HTERT RPE-1 (cell line): ENCODE data around the gene CLSTN3.
"Not testable (repeated sequence)": the region's sequence is repeated elsewhere in the genome, so short reads cannot be mapped to it uniquely, and the experiment has no call there.

Experiments used
- in situ Hi-C: fragments of 300-500 bp; cut with MboI; formaldehyde crosslinking; loops from 4 replicates; pipeline ENCODE4 v1.14.3; 2020; ENCODE audit warnings: low sequenced_read_pairs

Gene CLSTN3

DNA sequence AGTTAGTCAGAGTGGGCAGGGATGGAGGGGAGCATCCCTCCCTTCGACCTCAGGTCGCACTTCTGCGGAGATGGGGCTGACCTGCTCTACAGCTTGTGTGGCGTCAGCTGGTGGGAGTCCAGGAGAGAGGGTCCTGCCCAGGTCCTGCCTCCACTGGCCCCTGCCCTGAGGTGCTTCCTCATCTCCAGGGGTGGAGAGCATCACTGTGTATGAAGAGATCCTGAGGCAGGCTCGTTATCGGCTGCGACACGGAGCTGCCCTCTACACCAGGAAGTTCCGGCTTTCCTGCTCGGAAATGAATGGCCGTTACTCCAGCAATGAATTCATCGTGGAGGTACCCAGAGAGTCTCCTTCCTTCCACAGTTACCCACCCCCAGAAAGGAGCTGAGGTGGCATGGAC, 20.2 kb downstream of the CLSTN3 start:
- in situ Hi-C loops, result no loop called here

DNA sequence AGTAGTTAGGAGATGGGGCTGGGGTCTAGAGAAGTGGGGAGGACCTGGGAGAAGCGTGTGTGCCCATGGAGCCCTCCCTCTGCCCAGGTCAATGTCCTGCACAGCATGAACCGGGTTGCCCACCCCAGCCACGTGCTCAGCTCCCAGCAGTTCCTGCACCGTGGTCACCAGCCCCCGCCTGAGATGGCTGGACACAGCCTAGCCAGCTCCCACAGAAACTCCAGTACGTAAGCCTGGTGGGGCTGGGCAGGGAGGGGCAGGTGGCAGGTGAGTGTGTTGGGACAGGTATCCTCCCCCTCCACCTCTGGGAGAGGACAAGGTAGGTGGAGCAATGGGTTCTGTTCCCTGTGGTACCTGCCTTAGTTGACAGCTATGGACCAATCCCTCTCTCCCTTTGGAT, 20.7 kb downstream of the CLSTN3 start:
- in situ Hi-C loops, result no loop called here

DNA sequence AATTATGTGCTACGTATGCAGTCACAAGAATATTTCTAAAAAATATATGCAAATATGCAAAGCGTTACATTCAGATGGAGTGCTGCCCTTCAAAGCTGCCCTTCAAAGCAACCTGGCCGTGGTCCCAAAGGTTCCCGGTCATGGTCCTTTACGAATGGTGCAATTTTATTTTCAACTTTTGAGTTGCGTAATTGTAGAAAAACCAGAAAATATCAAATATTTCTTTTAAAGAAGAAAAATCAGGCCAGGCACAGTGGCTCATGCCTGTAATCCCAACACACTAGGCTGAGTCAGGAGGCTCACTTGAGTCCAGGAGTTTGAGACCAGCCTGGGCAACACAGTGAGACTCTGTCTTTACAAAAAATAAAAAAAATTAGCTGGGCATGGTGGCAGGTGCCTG, 21.4 kb downstream of the CLSTN3 start:
- in situ Hi-C loops, result no loop called here

DNA sequence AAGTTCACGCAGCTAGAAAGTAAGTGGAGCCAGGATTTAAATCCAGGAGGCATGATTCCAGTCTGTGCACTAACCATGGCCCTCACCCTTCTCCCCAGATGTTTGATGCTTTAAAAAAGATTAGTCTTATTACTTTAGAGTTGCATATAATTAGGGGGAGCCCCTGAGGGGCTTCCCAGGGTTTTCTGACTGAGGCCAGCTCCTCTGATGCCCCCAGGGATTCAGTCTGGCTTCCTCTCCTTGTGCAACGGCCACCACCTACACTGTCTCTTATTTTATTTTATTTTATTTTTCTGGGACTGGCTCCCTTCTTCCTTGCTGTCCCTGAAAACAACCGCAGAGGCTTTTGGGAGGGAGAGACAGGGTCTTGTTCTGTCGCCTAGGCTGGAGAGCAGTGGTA, 22.6 kb downstream of the CLSTN3 start:
- in situ Hi-C loops, result no loop called here

DNA sequence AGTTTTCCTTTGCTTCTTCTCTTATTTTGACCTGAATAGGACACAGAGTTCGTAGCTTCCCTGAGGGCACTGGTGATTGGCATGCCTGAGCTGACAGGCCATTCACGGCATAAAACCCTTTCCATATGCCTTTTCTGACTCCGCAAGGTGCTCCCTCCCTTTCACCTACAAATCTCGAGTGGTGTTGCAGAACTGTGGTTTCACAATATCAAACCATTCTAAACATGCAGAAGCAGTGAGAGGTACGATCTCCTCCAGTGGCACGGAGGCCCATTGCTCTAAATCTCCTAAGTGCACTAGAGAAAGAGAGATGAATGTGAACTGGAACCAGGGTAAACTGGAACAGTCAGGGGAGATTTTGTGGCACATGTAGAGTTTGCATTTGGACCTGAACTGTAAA, 23.9 kb downstream of the CLSTN3 start:
- in situ Hi-C loops, result no loop called here

DNA sequence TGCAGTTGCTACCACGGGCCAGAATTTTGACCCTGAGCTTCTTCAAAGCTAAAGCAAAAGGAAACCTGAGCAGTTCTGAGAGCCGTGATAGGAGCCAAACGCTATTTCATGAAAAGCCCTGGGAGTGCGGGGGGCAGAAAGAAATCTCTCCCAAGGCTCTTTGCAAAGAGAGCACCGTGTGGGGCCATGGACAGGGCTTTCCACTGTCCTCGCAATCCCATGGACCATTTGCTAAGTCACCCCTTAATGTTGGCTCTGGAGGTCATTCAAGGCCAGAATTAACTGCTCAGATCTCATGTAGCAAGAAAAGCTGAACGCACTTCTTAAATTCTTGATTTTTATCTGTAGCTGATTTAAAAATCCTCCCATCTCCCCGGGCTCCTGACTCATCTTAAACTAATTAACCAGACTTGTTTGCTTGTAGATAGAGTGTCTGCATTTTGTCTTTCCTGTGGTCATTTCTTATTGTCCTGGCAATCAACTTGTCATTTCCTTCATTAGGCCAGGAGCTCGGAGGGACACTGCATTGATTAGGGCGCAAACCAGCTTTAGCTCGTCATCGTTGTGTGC, 24.8 kb downstream of the CLSTN3 start:
- in situ Hi-C loops, result no loop called here

DNA sequence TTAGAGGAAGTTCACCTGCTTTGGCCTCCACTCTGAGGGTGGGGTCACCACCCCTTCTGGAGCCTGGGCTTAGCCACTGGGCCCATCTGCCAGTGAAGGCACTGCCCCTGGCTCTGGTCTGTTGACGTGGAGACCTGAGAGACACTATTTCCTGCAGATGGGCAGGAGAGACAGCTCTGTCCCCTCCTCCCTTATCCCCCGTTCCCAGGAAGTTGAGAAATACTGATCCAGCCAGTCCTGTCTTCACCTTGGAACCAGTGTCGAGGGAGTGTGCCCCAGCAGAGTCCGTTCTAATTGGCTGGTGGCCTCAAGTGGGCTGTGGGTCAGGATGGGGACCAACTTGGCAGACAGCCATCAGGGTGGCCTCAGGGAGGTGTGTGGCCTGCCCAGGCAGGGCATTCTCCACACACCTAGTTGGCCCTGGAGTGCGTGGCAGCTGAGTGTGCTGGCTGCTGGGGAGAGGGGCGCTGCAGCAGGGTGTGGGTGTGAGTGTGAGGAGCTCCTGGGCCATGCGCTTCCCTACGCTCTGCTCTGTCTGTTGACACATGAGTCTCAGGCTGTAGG, 25.4 kb downstream of the CLSTN3 start:
- in situ Hi-C loops, result no loop called here

DNA sequence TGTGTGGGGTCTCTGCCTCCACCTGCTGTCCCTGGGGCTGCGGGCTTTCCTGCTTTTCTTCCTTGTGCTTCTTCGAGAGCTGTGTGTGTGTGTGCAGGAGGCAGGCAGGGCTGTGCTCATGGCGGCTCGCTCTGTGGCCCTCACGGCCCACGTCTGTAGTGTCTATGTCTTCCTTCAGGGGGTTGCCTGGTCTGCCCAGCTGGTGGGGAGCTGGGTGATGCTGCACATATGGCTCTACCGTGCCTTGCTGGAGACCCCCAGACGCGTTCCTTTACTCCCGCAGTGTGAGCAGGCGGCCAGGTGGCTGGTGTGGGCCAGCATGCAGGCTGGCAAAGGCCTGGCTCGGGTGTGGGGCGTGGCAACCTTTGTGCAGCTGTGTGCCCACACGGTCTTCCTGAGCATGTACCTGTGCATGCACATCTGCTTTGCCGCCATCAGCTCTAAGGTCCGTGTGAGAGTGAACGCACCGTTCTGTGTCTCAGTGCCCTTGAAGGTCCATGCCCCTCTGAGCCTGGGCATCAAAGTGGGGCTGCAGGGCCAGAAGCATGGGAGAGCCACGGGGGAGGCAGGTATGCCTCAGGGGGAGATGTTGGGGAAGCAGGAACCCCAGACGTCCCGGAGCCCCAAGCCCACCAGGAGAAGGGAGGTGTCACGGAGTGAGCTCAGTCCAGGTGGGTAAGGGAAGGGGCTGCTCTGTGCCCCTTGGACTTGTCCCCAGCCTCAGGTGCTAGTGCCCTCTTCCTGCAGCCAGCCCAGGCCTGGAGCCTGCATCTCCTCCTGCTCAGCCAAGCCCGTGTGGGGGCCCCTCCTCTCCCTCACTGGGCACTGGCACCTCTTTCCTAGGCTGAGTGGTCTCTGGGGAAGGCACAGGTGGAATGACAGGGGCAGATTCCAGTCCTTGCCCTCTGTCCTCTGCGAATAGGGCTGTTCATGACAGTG, 26.4 kb downstream of the CLSTN3 start:
- in situ Hi-C loops, result no loop called here

DNA sequence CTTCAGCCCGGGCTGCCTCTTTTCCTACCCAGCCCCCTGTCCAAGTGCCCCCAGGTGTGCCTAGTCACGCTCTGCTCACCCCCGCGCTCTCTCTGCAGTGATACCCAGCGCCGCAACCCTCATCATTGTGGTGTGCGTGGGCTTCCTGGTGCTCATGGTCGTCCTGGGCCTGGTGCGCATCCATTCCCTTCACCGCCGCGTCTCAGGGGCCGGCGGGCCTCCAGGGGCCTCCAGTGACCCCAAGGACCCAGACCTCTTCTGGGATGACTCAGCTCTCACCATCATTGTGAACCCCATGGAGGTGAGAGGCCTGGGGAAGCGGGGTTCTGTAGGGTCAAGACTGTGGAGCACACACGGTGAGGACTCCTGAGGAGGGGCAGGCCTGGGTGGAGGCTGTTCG, 27.2 kb downstream of the CLSTN3 start:
- in situ Hi-C loops, result no loop called here

DNA sequence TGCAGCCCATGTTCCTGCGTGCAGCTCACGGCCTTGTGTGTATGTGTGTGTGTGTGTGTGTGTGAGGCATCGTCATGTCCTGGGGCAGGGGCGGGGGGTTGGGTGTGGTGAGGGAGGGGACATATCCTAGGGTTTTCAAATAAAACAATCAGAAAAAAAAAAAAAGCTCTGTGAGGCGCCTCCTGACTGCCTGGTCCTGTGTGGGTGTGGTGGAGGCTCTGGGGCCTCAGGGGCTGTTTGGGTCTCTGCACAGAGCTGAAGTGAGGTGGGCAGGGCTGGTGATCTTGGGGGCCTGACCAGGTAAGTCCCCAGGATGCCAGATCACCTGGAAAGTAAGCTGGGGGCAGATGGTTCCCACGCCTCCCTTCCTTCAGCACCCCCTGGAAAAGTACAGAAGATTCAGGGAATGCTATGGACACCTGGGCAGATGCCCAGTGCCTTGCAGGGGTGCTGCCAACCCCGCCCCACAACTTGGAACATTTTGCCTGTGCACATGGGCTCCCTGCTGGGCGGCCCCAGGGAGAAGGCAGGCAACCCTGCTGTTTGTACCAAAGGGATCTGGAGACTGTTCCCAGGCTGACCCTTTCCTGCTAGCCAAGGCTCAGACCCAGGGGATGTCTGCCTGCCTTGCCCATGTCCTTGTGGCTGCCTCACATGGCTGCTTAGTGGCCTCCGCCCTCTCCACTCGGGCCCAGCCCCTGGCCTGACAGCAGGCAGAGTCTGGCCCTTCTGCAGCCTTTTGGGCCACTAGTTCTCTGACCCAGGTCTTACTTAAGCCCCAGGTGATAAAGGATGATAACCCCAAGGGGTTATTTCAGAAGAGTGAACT, 28.8 kb downstream of the CLSTN3 start:
- in situ Hi-C loops, result no loop called here

DNA sequence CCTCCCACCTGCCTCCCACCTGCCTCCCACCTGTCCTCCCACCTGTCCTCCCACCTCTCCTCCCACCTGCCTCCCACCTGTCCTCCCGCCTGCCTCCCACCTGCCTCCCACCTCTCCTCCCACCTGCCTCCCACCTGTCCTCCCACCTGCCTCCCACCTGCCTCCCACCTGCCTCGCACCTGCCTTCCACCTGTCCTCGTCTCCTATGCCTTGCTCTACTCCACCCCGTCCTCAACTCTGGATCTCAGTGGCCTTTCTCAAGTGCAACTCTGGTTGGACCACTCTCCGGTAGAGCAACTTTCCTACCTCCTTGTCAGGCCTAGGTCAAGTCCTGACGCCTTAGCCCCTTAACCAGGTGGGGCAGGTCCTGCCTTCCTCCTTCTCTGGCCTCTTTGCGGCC, 30.0 kb downstream of the CLSTN3 start:
- in situ Hi-C loops, result no loop called here

DNA sequence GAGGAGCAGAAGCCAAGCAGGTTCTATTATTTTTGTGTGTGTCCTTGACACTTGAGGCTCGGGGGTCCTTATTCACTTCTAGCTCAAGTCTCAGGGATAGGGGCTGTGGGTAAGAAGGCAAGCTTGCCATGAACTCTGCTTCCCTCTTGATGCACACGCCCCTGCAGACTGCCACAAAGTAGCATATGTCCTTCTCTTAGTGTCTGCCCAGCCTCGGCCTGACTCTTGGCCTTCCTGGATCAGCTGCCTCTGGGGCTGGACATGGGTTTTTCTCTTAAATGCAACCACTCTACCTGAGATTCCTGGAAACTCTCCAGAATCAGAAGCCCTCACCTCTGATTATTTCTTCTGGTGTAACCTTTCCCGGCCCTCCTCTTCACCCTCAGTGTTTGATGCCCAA, 31.2 kb downstream of the CLSTN3 start:
- in situ Hi-C loops, result no loop called here

DNA sequence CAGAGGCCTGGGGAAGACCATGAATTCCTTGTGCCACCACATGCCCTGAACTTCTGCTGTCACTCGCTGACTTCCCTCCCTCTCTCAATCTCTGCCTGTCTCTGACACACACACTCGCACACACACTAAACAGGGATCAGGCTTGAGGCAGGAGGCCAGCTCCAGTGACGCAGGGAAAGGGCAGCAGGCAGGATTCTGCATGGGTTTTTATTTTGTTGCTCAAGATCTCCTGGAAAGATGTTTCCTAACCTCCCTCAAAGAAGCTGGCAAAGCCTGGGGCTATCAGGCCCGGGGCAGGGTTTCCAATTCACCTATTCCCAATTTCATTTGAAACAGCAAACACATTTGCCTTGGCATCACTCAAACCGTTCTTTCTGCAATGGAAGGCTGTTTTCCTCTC, 31.6 kb downstream of the CLSTN3 start:
- in situ Hi-C loops, result no loop called here

DNA sequence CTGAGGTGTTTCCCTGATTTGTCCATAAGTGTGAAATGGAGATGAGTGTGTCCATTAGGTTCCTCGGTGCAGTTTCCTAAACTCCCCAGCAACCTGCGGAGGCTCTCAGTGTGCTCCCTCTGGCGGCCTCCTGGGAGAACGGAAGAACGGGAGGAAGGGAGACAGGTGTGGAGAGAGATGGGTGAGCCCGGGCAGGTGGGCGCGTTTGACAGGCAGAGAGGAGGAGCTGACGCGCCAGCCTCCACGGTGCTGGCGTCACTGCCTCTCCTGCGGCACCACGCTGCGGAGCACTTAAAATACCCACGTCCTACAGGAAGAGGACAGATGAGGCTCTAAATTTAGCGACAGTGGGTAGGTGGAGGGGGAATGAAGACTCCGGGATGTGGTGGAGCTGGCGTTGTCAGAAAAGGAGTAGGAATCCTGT, 32.5 kb downstream of the CLSTN3 start:
- in situ Hi-C loops, result no loop called here

DNA sequence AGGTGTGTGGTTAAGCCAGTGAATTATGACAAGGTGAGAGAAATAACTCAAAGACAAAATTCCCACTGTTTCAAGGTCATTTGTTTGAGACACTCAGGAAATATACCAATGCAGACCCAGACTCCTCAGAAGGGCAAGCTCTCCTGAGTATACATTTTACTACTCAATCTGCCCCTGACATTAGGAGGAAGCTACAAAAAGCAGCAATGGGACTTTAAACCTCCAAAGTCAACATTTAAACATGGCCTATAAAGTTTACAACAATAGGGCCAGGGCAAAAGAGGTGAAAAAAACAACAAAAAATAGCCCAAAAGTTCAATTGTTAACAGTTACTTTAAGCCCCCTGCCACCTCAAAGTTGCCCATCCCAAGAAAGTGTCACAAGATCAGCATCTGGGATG, 39.8 kb downstream of the CLSTN3 start:
- in situ Hi-C loops, result no loop called here

DNA sequence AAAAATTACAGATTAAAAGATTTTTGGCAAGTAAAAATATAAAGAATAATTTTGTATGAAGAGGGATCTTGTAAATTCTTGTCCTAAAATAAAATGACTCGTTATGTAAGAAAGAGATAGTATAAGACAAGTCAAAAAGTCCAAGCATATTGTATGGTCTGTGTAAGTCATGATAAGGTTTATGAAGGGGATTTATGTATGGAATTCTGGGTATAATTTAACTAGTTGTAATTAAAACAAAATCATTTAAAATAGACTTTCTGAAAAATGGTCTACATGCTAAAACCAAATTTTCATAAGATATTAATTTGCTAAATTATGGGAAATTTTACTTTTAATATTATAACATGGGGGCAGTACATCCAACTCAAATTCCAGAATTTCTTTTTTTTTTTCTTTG, 41.7 kb downstream of the CLSTN3 start:
- in situ Hi-C loops, result no loop called here

DNA sequence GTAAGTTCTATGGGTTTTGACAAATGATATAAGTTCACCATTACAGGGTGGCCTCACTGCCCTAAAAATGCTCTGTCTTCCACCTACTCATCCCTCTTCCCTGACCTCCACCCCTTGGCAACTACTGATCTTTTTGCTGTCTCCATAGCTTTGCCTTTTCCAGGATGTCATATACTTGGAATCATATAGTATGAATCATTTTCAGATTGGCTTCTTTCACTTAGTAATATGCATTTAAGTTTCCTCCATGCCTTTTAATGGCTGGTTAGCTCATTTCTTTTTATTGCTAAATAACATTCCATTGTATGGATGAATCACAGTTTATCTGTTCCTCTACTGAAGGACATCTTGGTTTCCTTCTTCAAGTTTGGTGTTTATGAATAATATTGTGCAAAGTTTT, 45.3 kb downstream of the CLSTN3 start:
- in situ Hi-C loops, result no loop called here

DNA sequence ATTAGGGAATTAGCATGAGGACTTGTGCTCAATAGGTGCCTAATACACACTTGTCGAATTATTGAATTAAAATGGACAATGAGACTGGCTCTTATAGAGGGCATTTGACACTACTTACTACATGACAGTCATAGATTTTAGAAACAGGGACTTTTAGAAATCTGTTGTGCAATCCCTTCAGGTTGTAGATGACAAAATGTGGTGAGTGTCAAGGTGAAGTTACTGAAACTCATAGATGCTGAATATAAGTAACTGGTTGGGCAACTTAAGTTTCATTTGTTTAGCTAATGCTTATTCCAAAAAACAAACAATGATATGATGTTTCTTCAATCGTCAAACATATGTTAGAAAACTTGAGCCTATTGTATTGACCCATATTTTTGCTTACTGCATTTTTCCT, 46.4 kb downstream of the CLSTN3 start:
- in situ Hi-C loops, result no loop called here

DNA sequence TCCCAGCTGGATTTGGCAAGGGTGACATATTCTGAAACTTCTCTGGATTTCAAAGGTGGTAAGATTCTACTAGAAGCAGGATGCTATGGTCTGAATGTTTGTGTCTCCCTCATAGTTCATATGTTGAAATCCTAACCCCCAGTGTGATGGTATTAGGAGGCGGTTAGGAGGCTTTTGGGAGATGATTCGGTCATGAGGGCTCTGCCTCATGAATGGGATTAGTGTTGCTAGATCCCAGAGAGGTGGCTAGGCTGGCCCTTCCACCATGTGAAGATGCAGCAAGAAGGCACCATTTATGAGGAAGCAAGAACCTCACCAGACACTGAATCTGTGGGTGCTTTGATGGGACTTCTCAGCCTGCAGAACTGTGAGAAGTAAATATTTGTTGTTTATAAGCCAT, 48.3 kb downstream of the CLSTN3 start:
- in situ Hi-C loops, result no loop called here

DNA sequence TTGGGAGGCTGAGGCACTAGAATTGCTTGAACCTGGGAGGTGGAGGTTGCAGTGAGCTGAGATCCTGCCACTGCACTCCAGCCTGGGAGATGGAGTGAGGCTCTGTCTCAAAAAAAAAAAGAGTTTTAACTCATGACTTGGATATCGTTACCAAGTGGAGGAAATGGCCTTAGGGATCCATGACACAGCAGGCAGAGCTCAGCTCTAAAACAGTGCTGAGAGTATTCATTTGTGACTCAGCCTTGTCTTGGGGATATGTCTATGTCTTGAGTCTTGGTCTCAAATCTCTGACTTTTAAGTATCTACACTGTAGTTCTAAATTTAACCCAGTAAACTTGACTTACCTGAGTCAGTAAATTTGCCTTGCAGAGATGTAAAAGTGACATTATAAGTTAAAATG, 50.5 kb downstream of the CLSTN3 start:
- in situ Hi-C loops, result no loop called here

DNA sequence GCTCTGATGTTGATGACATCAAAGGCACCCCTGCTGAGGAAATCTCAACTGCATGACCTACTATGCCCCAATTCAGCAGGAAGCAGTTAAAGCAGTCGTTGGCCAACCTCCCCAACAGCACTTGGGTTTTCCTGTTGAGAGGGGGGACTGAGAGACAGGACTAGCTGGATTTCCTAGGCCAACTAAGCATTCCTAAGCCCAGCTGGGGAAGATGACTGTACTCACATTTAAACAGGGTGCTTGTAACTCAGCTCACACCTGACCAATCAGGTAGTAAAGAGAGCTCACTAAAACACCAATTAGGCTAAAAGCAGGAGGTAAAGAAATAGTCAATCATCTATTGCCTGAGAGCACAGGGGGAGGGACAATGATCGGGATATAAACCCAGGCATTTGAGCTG, 55.9 kb downstream of the CLSTN3 start:
- in situ Hi-C loops, result not testable (repeated sequence)
